GM23338 (cell line): Measurements from ENCODE around the gene LANCL3.

Experiments
- CREB1 ChIP-seq: fragments of 250-450 bp; sonication (Bioruptor Pico); IDR thresholded peaks from 2 replicates; pipeline ENCODE4 v1.5.0; 2020; ENCODE audit warnings: low read depth, mild to moderate bottlenecking, moderate library complexity
- EZH2 ChIP-seq: fragments of 200-600 bp; sonication (generic); IDR thresholded peaks from one replicate; pipeline ENCODE4 v1.8.0; 2017; ENCODE audit warnings: antibody characterized with exemption, mild to moderate bottlenecking, low read depth; ENCODE audit not compliant: unreplicated experiment
- EZH2phosphoT487 ChIP-seq: fragments of 200-600 bp; sonication (generic); IDR thresholded peaks from one replicate; pipeline ENCODE4 v1.8.1; 2018; ENCODE audit warnings: antibody characterized with exemption; ENCODE audit not compliant: unreplicated experiment
- JUNB ChIP-seq: IDR thresholded peaks from one replicate; pipeline ENCODE4 v1.6.1; 2016; ENCODE audit warnings: antibody characterized with exemption; ENCODE audit not compliant: unreplicated experiment
- NANOG ChIP-seq: IDR thresholded peaks from 2 replicates; pipeline ENCODE4 v1.6.1; 2016; ENCODE audit warnings: antibody characterized with exemption, borderline replicate concordance
- POLR2AphosphoS5 ChIP-seq: IDR thresholded peaks from 2 replicates; pipeline ENCODE4 v1.6.1; 2016; ENCODE audit warnings: antibody characterized with exemption, low read depth
- STAT1 ChIP-seq: IDR thresholded peaks from one replicate; pipeline ENCODE4 v1.6.1; 2016; ENCODE audit warnings: antibody characterized with exemption; ENCODE audit not compliant: unreplicated experiment
- ZNF331 ChIP-seq: fragments of 250-450 bp; sonication (Bioruptor Pico); IDR thresholded peaks from 2 replicates; pipeline ENCODE4 v1.5.0; 2020; ENCODE audit warnings: low read depth, mild to moderate bottlenecking, moderate library complexity
- ZNF462 ChIP-seq: fragments of 250-450 bp; sonication (Bioruptor Pico); IDR thresholded peaks from 2 replicates; pipeline ENCODE4 v1.5.0; 2020; ENCODE audit warnings: mild to moderate bottlenecking, moderate library complexity
- TF ChIP-seq, protein P1 (sequence below), 2 experiments: fragments of 200-600 bp in 1 of 2; sonication (generic) in 1 of 2; conservative IDR thresholded peaks; 2 replicates each; pipeline versions ENCODE4 v1.5.1 to v1.6.1; 2016 to 2017; ENCODE audit warnings: antibody characterized with exemption in 2 of 2, low read depth in 2 of 2, mild to moderate bottlenecking in 2 of 2, moderate library complexity in 1 of 2
- TF ChIP-seq, protein P2 (sequence below): IDR thresholded peaks from one replicate; pipeline ENCODE4 v1.6.1; 2018; ENCODE audit warnings: antibody characterized with exemption; ENCODE audit not compliant: unreplicated experiment
- TF ChIP-seq, protein P3 (sequence below): IDR thresholded peaks from 2 replicates; pipeline ENCODE4 v1.6.1; 2016; ENCODE audit warnings: antibody characterized with exemption

GRCh38 chrX:37658343-37659030 lies 87.0 kb downstream of the LANCL3 start:
- no peak for TF ChIP-seq EZH2phosphoT487
- TF ChIP-seq, protein P1, sequence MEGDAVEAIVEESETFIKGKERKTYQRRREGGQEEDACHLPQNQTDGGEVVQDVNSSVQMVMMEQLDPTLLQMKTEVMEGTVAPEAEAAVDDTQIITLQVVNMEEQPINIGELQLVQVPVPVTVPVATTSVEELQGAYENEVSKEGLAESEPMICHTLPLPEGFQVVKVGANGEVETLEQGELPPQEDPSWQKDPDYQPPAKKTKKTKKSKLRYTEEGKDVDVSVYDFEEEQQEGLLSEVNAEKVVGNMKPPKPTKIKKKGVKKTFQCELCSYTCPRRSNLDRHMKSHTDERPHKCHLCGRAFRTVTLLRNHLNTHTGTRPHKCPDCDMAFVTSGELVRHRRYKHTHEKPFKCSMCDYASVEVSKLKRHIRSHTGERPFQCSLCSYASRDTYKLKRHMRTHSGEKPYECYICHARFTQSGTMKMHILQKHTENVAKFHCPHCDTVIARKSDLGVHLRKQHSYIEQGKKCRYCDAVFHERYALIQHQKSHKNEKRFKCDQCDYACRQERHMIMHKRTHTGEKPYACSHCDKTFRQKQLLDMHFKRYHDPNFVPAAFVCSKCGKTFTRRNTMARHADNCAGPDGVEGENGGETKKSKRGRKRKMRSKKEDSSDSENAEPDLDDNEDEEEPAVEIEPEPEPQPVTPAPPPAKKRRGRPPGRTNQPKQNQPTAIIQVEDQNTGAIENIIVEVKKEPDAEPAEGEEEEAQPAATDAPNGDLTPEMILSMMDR (conservative IDR thresholded peaks at IDR 0.05; ENCODE audit: low read depth in 2 of 2) = no peak
- no peak for TF ChIP-seq POLR2AphosphoS5
- no peak for TF ChIP-seq EZH2
- TF ChIP-seq, protein P2, sequence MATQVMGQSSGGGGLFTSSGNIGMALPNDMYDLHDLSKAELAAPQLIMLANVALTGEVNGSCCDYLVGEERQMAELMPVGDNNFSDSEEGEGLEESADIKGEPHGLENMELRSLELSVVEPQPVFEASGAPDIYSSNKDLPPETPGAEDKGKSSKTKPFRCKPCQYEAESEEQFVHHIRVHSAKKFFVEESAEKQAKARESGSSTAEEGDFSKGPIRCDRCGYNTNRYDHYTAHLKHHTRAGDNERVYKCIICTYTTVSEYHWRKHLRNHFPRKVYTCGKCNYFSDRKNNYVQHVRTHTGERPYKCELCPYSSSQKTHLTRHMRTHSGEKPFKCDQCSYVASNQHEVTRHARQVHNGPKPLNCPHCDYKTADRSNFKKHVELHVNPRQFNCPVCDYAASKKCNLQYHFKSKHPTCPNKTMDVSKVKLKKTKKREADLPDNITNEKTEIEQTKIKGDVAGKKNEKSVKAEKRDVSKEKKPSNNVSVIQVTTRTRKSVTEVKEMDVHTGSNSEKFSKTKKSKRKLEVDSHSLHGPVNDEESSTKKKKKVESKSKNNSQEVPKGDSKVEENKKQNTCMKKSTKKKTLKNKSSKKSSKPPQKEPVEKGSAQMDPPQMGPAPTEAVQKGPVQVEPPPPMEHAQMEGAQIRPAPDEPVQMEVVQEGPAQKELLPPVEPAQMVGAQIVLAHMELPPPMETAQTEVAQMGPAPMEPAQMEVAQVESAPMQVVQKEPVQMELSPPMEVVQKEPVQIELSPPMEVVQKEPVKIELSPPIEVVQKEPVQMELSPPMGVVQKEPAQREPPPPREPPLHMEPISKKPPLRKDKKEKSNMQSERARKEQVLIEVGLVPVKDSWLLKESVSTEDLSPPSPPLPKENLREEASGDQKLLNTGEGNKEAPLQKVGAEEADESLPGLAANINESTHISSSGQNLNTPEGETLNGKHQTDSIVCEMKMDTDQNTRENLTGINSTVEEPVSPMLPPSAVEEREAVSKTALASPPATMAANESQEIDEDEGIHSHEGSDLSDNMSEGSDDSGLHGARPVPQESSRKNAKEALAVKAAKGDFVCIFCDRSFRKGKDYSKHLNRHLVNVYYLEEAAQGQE = no peak
- no peak for TF ChIP-seq CREB1
- TF ChIP-seq JUNB = no peak
- TF ChIP-seq, protein P3, sequence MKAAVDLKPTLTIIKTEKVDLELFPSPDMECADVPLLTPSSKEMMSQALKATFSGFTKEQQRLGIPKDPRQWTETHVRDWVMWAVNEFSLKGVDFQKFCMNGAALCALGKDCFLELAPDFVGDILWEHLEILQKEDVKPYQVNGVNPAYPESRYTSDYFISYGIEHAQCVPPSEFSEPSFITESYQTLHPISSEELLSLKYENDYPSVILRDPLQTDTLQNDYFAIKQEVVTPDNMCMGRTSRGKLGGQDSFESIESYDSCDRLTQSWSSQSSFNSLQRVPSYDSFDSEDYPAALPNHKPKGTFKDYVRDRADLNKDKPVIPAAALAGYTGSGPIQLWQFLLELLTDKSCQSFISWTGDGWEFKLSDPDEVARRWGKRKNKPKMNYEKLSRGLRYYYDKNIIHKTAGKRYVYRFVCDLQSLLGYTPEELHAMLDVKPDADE = no peak
- no peak for TF ChIP-seq NANOG
- no peak for TF ChIP-seq STAT1
- no peak for TF ChIP-seq ZNF462
- no peak for TF ChIP-seq ZNF331 (CRISPR knock-in tag)
